GM12875 (cell line): Measurements from ENCODE around the gene ENTR1.

Source experiments
- H3K4me3 ChIP-seq: one replicate; pipeline ENCODE4 v1.5.1; 2011; ENCODE audit warnings: low read depth, low read length, control low read depth
- TF ChIP-seq, protein P1 (sequence below): IDR thresholded peaks from 2 replicates; pipeline ENCODE4 v1.5.1; 2011; ENCODE audit warnings: low read depth, mild to moderate bottlenecking, control low read depth, inconsistent platforms, low read length, moderate library complexity, borderline replicate concordance; ENCODE audit not compliant: insufficient read depth

ENTR1 gene

DNA sequence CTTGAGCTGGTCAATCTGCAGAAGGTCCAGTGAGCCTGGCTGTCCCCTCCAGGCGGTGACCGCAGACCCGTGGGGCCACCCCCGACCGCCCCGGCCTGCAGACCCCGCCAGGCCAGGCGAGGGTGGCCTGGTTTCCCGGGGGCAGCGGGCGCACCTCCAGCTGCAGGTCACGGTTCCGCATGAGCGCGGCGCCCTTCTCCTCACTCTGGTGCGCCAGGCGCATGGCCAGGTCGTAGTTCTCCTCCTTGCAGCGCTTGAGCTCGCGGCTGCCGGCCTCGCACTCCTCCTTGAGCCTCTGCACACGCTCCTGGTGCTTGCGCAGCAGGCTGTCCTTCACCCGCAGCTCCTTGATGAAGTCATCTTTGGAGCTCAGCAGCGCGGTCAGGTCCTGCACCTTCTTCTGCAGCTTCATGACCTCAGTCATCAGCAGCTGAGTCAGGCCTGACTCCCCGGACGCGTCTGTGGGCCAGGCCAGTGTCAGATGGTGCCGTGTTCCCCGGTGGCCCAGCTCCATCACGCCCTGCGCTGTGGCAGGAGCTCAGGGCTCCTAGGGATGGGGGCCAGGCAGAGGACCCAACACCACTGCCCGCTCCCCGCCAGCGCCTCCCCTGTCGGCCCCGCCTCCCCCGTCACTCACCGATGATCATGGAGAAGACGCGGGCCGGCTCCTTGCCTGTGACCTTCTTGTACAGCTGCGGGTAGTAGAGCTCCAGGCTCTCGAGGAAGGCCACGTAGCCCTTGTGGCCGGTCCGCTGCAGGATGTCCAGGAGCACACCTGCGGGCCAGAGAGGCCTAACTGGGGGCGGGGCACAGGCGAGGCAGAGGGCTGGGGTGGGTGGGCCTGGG, 39.5 kb downstream of the ENTR1 start:
- TF ChIP-seq, protein P1, sequence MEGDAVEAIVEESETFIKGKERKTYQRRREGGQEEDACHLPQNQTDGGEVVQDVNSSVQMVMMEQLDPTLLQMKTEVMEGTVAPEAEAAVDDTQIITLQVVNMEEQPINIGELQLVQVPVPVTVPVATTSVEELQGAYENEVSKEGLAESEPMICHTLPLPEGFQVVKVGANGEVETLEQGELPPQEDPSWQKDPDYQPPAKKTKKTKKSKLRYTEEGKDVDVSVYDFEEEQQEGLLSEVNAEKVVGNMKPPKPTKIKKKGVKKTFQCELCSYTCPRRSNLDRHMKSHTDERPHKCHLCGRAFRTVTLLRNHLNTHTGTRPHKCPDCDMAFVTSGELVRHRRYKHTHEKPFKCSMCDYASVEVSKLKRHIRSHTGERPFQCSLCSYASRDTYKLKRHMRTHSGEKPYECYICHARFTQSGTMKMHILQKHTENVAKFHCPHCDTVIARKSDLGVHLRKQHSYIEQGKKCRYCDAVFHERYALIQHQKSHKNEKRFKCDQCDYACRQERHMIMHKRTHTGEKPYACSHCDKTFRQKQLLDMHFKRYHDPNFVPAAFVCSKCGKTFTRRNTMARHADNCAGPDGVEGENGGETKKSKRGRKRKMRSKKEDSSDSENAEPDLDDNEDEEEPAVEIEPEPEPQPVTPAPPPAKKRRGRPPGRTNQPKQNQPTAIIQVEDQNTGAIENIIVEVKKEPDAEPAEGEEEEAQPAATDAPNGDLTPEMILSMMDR: no peak
- no peak overlapping the region for H3K4me3 ChIP-seq

- no peak overlapping the region for H3K4me3 ChIP-seq
Measured at GRCh38 chr9:136370037-136370436, 40.4 kb downstream of the ENTR1 start.

DNA sequence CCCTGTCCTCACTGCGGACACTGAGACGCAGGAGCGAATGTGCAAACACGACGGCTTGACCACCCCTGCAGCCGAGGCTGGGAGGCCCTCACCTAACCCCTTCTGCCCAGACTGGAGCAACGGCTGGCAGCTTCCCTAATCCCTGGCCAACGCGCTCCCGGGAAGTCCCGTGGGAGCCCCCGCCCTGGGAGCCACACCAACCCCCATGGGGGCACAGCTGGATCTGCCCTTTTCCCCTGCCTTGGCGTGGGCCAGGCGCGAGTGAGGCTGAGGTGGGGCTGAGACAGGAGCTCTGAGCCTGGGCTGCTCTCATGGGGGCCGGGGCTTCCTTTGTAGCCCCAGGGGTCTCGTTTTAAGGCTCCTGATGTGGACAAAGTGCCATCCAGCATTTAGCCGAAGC, 42.2 kb downstream of the ENTR1 start:
- TF ChIP-seq, protein P1: no peak
- no peak overlapping the region for H3K4me3 ChIP-seq

More at GRCh38 chr9:136370037-136370436, 40.4 kb downstream of the ENTR1 start:
- TF ChIP-seq, protein P1: no peak

DNA sequence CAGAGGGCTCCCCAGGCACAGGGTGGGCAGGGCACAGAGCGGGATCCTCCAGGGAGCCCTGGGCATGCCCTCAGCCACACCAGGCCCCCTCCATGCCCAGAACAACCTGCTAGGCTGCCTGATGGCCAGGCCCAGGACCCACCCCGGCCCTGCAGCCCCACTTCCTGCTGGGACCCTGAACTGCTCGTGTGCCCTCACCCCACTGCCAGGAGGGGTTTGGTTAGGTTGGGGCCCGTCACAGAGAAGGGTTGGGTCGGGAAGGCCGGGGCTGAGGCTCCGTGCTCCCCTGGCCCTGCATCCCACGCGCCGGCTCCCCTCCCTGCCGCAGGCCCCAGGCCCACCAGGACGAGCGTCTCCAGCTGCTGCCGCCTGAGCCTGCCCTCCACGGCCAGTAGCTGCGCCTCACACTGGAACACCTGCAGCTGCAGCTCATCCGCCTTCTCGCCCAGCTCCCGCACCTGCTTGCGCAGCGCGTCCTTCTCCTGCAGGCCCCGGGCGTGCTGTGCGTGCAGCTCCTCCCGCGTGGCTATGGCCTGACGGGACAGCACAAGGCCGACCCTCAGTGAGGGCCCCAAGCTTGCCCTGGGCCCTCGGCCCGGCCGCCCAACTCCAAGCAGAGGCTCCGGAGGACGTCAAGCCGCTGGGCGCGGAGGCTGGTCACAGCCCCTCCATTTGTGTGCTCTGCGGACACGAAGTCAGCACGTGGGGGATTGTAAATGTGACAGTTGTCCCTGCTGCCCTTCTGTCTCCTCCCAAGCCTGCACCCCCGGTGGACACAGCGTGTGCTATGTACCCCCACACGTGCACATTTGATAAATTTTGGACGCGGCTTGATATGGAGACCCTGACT, 42.9 kb downstream of the ENTR1 start:
- H3K4me3 ChIP-seq: no peak overlapping the region
- TF ChIP-seq, protein P1: no peak

DNA sequence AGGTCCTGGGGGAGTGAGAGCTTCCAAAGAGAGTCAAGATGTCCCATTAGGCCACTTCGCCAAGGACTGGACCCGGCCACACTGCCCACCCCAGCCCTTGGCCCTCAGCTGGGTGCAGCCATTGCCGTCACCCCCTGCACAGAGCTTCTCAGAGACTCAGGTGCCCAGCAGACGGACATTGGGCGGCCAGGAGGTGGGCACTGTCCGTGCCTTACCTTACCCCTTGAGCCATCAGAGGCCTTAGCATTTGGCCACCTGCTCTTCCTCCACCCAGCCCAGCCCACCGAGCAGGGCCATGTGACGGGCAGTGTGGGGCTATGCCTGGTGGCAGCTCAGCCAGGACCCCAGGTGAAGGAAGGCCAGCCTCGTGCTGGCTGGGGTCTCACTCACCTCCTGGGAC, 43.6 kb downstream of the ENTR1 start:
- H3K4me3 ChIP-seq: no peak overlapping the region
- TF ChIP-seq, protein P1: no peak

GRCh38 chr9:136365775-136366222, 44.6 kb downstream of the ENTR1 start:
- no peak overlapping the region for H3K4me3 ChIP-seq
- TF ChIP-seq, protein P1: no peak
